Adrenal gland (tissue), 12 donors: Measurements from ENCODE around the gene CLCN7. TPM values are rescaled to one million over a fixed set of nuclear protein-coding genes. Genes with fewer than 3 reads are reported as not detected.

ENCODE experiments used
- DNase-seq, 7 donors: peaks; one replicate each; pipeline ENCODE4 v3.0.0-alpha.2; 2019 to 2020
- H3K27ac ChIP-seq, 5 donors: fragments of 200-600 bp; sonication (generic) in 4 of 5; 1 replicate in 3 of 5; 2 replicates in 2 of 5; pipeline versions ENCODE4 v1.5.1 to v1.8.0; 2016 to 2020; ENCODE audit warnings: mild to moderate bottlenecking in 1 of 5
- H3K27me3 ChIP-seq: fragments of 200-600 bp; 2 replicates; pipeline ENCODE4 v1.8.0; 2021
- H3K36me3 ChIP-seq, 2 donors: fragments of 200-600 bp; replicated peaks in 1 of 2; 1 replicate in 1 of 2; 2 replicates in 1 of 2; pipeline versions ENCODE4 v1.5.1 to v1.8.0; 2018 to 2022
- H3K4me1 ChIP-seq, 2 donors: fragments of 200-600 bp; replicated peaks in 1 of 2; 1 replicate in 1 of 2; 2 replicates in 1 of 2; pipeline versions ENCODE4 v1.5.1 to v1.8.0; 2018 to 2021
- H3K4me3 ChIP-seq, 4 donors: fragments of 200-600 bp; sonication (generic) in 3 of 4; one replicate each; pipeline ENCODE4 v1.5.1; 2016 to 2018
- H3K9me3 ChIP-seq, 3 donors: fragments of 200-600 bp; sonication (generic) in 1 of 3; replicated peaks in 1 of 3; 1 replicate in 2 of 3; 2 replicates in 1 of 3; pipeline versions ENCODE4 v1.5.1 to v1.8.0; 2016 to 2021
- POLR2A ChIP-seq, 2 donors: fragments of 450-650 bp; IDR thresholded peaks; one replicate each; pipeline ENCODE4 v1.6.1; 2017; ENCODE audit warnings: antibody characterized with exemption in 2 of 2, mild to moderate bottlenecking in 2 of 2, moderate library complexity in 1 of 2
- WGBS, 4 donors: extraction: QIAGEN DNeasy Blood & Tissue Kit in 2 of 4; methylation state at CpG; one replicate each; pipeline versions ENCODE4 v1.1.5 to v1.1.7; 2013 to 2017; 5-methylcytosine and 5-hydroxymethylcytosine counted together
- intact Hi-C, 2 donors: fragments of 100-400 bp; cut with DNase I; formaldehyde crosslinking; loops; one replicate each; pipeline versions ENCODE4 v1.14.1 to v1.15.0; 2022 to 2023
- polyA plus RNA-seq, 3 donors: library from polyadenylated mRNA; stranded (reverse); fragments of 200-250 nt in 2 of 3; fragments of 350-450 nt in 1 of 3; fragmentation: Illumina TruSeq in 1 of 3; extraction: RNeasy Lipid Tissue Mini Kit (QIAGEN cat#74804) in 1 of 3; gene quantifications; one replicate each; pipeline ENCODE4 v1.2.3, GENCODE V29; 2013 to 2014
- total RNA-seq, 9 donors: library from RNA; depleted of rRNA in 4 of 9; stranded (reverse); fragments of >200 nt in 4 of 9; fragments of 120-200 nt in 1 of 9; fragmentation: NEBNext Ultra II Directional in 1 of 9; extraction: Animal tissue kit (Norgen Biotek cat#: 25700) in 1 of 9; gene quantifications; one replicate each; pipeline versions ENCODE4 v1.1.0 to v1.2.4, GENCODE V29; 2013 to 2023
- TF ChIP-seq, protein P1 (sequence below), 6 experiments: fragments of 450-650 bp in 4 of 6; fragments of 200-600 bp in 2 of 6; sonication (generic) in 1 of 6; IDR thresholded peaks; 1 replicate in 5 of 6; 2 replicates in 1 of 6; pipeline versions ENCODE4 v1.5.1 to v1.8.0; 2016 to 2021; ENCODE audit warnings: antibody characterized with exemption in 6 of 6, mild to moderate bottlenecking in 2 of 6, moderate library complexity in 1 of 6
- donor health status: healthy with polysubstance abuse.
- donor health status: Bipolar disorder and iron deficiency.
- donor health status: DM: yes; HTN: yes; CAD: no.
- donor health status: DM: no; HTN: no; CAD: no.
- donor health status: DM: no; HTN: no; CAD: no.
- donor health status: DM: yes; HTN: yes; CAD: no.

CLCN7 gene
- total and polyA plus RNA-seq, 12 donors: 25.3 to 369 (median 127) TPM

DNA sequence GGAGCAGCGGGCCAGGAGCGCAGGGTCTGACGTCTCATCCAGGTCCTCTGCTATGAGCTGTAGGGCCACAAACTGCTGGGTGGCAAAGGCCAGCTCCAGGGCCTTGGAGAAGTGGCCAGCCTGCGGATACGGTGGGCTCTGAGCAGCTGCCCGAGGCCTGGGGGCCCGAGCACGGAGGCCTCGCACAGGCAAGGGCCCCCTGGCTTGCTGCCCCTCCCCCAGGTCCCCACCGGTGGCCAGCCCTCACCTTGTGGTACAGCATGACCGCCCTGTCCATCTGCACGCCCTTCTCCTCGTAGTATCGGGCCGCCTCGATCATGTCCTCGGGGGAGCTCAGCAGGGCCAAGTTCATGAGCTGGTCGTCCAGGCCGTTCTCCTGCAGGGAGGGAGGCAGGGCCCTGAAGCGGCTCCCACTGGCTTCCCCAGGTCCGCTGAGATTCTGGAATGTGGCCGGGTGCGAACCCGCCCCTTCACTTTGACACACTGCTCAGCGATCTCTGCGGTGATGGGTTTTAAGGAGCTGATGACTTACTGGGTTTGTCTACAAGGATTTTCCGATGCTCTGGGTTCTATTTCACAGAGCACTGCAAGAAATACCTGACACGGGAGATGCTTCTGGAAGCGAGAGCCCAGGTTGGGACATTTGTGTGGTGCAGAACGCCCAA, 48.9 kb upstream of the CLCN7 start:
- WGBS, 4 donors: 93 to 98% (median 95%) methylated on average over 17 to 30 of the region's 30 CpGs
- H3K4me3 ChIP-seq: no peak overlapping the region
- DNase-seq: no peak
- H3K36me3 ChIP-seq: peaks cover 0 to 11% of the 10 kb centered on the region in 2 donors
- peaks cover 13% of the 10 kb centered on the region in 2 donors for H3K4me1 ChIP-seq
- no peaks in the 10 kb centered on the region for H3K9me3 ChIP-seq
- no peaks in the 10 kb centered on the region for H3K27me3 ChIP-seq
- no peak overlapping the region for H3K27ac ChIP-seq
- no peak for TF ChIP-seq POLR2A (IDR thresholded peaks at IDR 0.05)
- TF ChIP-seq, protein P1, sequence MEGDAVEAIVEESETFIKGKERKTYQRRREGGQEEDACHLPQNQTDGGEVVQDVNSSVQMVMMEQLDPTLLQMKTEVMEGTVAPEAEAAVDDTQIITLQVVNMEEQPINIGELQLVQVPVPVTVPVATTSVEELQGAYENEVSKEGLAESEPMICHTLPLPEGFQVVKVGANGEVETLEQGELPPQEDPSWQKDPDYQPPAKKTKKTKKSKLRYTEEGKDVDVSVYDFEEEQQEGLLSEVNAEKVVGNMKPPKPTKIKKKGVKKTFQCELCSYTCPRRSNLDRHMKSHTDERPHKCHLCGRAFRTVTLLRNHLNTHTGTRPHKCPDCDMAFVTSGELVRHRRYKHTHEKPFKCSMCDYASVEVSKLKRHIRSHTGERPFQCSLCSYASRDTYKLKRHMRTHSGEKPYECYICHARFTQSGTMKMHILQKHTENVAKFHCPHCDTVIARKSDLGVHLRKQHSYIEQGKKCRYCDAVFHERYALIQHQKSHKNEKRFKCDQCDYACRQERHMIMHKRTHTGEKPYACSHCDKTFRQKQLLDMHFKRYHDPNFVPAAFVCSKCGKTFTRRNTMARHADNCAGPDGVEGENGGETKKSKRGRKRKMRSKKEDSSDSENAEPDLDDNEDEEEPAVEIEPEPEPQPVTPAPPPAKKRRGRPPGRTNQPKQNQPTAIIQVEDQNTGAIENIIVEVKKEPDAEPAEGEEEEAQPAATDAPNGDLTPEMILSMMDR (IDR thresholded peaks at IDR 0.05): no peak
- intact Hi-C loops: no loop called here

DNA sequence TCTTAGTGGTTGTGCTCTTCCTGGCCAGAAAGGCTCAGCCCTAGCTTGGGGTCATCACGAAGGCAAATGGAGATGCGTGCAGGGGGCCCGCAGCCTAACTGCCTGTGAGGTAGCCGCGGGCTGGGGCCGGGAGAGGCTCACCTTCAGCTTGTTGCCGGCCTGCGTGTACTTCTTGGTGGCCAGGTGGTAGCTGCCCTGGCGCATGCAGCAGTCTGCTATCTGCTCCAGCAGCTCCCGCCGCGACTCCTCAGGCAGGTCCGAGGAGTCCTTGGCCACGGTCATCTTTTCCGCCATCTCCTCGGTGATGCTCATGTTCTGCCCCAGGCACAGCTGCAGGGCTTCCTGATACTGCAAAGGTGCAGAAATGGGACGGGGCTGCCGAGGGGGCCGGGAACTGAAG, 45.6 kb upstream of the CLCN7 start:
- H3K4me1 ChIP-seq: no peaks in the 10 kb centered on the region
- H3K27ac ChIP-seq: no peak overlapping the region
- H3K4me3 ChIP-seq: no peak overlapping the region
- intact Hi-C loops: no loop called here
- peaks cover 0 to 11% of the 10 kb centered on the region in 2 donors for H3K36me3 ChIP-seq
- no peaks in the 10 kb centered on the region for H3K9me3 ChIP-seq
- no peak for TF ChIP-seq POLR2A (IDR thresholded peaks at IDR 0.05)
- TF ChIP-seq, protein P1 (IDR thresholded peaks at IDR 0.05): no peak
- no peak for DNase-seq
- WGBS, 4 donors: 94 to 100% (median 94%) methylated on average over 2 to 19 of the region's 19 CpGs
- H3K27me3 ChIP-seq: no peaks in the 10 kb centered on the region

DNA sequence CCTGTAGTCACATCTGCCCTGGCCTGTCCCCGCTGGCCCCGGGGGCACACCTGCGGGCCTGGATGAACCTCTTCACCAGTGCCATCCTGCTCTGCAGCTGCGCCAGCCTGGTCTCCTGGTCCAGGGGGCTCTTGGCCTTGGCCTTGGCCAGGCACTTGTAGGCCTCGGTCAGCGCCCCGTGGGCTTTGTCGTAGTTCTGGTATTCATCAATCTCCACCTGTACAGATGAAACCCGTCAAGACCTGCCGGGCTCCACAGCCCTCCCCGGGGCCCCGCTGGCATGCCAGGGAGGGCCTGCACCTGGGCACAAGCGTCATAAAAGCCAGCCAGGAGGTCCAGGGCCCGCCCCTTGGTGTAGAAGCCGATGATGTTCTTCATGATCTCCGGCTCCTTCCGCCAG, 45.0 kb upstream of the CLCN7 start:
- Histone ChIP-seq H3K9me3 (peaks cover 0 to 2% (median 0%) of the 10 kb centered on the region in 3 donors), H3K27me3 (no peaks in the 10 kb centered on the region), H3K36me3 (peaks cover 0 to 11% of the 10 kb centered on the region in 2 donors), H3K27ac (no peak overlapping the region), H3K4me3 (no peak overlapping the region), H3K4me1 (no peaks in the 10 kb centered on the region)
- TF ChIP-seq POLR2A (IDR thresholded peaks at IDR 0.05): no peak
- TF ChIP-seq, protein P1 (IDR thresholded peaks at IDR 0.05): no peak
- intact Hi-C loops: no loop called here
- 88 to 94% (median 94%) methylated on average over 14 to 17 of the region's 17 CpGs for WGBS, 4 donors
- DNase-seq: no peak

DNA sequence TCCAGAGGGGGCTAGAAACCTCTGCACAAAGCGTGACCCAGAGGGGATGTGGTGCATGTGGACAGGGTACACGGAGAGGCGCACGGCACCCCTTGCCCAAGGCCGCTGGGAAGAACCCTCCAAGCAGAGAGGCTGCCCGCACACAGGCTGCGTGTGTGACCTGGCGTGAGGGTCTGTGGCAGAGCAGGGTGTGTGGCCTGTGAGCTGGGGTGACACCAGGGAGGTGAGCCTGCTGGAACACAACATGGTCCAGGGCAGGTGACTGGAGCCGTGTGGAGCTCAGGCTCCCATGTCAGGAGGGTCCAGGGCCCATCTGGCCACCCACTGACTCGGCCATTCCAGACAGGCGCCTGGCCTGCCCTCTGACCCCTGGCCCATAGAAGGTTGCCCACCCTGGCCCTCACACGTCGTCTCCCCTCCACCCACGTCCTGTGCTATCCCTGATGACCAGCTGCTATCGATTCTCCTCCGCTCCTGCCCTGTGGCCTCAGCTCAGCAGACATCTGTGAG, 43.9 kb upstream of the CLCN7 start:
- no peak for DNase-seq
- Histone ChIP-seq H3K9me3 (peaks cover 0 to 9% (median 0%) of the 10 kb centered on the region in 3 donors), H3K27me3 (no peaks in the 10 kb centered on the region), H3K4me1 (no peaks in the 10 kb centered on the region), H3K36me3 (peaks cover 0 to 11% of the 10 kb centered on the region in 2 donors), H3K27ac (no peak overlapping the region), H3K4me3 (no peak overlapping the region)
- TF ChIP-seq POLR2A (IDR thresholded peaks at IDR 0.05): no peak
- TF ChIP-seq, protein P1 (IDR thresholded peaks at IDR 0.05): no peak
- 92 to 97% (median 94%) methylated on average over 14 to 16 of the region's 16 CpGs for WGBS, 4 donors
- intact Hi-C loops: no loop called here
